ENCODE measurements around the gene RBM44.

RBM44 gene

GRCh38 chr2:237872178-237872887 lies 73.8 kb downstream of the RBM44 start:
- no peak for DNase-seq (ENCODE audit: low spot score)

GRCh38 chr2:237873421-237873831 lies 74.8 kb downstream of the RBM44 start:
- DNase-seq (ENCODE audit: low spot score): no peak

GRCh38 chr2:237873897-237874551 lies 75.4 kb downstream of the RBM44 start:
- DNase-seq (ENCODE audit: low spot score): no peak

- DNase-seq (ENCODE audit: low spot score): no peak
Observed at GRCh38 chr2:237874585-237875161, 76.1 kb downstream of the RBM44 start.

- peak; percentile 46 for DNase-seq (ENCODE audit: low spot score)
Observed at GRCh38 chr2:237875256-237876060, 76.9 kb downstream of the RBM44 start.

GRCh38 chr2:237876061-237876526 lies 77.5 kb downstream of the RBM44 start:
- no peak for DNase-seq (ENCODE audit: low spot score)

GRCh38 chr2:237876532-237876931 lies 78.0 kb downstream of the RBM44 start:
- no peak for DNase-seq (ENCODE audit: low spot score)

GRCh38 chr2:237876951-237877491 lies 78.4 kb downstream of the RBM44 start:
- DNase-seq (ENCODE audit: low spot score): no peak

- peak; percentile 42 for DNase-seq (ENCODE audit: low spot score)
Observed at GRCh38 chr2:237877576-237878307, 79.2 kb downstream of the RBM44 start.

- DNase-seq (ENCODE audit: low spot score): peak; percentile 42
Observed at GRCh38 chr2:237878321-237879057, 79.9 kb downstream of the RBM44 start.

- DNase-seq (ENCODE audit: low spot score): no peak
Observed at GRCh38 chr2:237879058-237879430, 80.5 kb downstream of the RBM44 start.

- no peak for DNase-seq (ENCODE audit: low spot score)
Observed at GRCh38 chr2:237879991-237880560, 81.5 kb downstream of the RBM44 start.

- peak; percentile 44 for DNase-seq (ENCODE audit: low spot score)
Observed at GRCh38 chr2:237882510-237883481, 84.2 kb downstream of the RBM44 start.

GRCh38 chr2:237883951-237884446 lies 85.4 kb downstream of the RBM44 start:
- DNase-seq (ENCODE audit: low spot score): peak; percentile 28

- DNase-seq (ENCODE audit: low spot score): peak; percentile 38
Observed at GRCh38 chr2:237884681-237885080, 86.1 kb downstream of the RBM44 start.

GRCh38 chr2:237885111-237885930 lies 86.7 kb downstream of the RBM44 start:
- peak; percentile 48 for DNase-seq (ENCODE audit: low spot score)

- DNase-seq (ENCODE audit: low spot score): peak; percentile 47
Observed at GRCh38 chr2:237885931-237886684, 87.5 kb downstream of the RBM44 start.
